ENCODE data around the gene ALDH1B1.

ALDH1B1 gene

DNA sequence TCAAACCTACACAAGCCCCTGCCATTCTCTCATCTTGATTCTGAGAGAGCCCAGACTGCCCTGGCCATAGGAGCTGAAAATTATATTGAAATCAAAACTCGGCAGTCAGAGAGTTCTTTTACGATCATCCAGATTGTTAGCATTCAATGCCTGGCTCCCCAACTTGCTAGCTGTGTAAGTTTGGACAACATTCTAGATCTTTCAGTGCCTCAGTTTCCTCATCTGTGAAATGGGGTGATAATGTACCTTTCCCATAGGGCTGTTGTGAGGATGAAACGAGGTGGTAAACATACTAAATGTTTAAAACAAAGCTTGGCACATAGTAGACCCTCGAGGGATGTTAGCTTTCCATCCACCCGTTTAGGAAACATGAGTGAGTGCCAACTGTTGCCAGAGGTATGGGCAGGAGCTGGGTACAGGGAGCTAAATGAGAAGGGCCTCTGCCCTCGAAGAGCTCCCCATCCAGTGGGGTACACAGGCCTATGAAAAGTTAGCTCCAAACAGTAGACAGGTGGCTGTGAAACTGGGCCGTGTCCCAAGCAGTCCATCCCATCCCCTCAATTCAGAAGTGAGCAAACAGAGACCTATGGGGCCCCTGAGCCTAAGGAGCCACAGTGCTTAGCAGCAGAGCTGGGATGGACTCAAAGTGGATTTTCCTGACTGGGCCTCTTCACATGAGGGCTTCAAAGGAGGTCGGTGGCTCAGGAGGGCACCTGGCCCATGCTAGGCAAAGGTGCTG lies 49.0 kb downstream of the ALDH1B1 start:
- DNase-seq (ENCODE audit: low spot score), result no peak

DNA sequence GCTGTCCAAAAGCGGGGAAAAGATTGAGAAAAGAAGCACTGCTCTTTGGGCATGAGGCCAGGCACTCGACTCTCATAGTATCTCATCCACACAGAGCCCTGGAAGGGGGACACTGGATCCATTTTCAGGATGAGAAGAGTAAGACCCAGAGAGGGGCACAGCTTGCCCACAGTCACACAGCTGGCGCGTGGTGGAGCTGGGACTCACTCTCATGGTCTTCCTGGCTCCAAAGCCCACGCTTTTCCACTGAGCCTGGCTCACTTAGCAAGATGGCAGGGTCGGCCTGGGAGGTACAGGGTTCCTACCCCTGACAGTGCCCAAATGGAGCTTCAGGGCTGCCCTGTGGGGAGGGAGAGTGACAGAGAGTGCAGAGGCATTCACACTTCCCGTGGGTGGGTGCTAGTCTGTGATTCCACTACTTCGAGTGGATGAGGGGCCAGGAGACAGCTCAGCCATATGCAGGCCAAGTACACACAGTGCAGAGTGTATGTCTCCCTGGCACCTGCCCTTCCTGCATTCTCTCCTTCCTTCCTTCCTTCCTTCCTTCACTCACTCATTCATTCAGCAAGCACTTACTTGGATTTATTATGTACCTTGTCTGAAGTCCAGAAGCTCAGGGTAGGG lies 50.1 kb downstream of the ALDH1B1 start:
- DNase-seq (ENCODE audit: low spot score), result no peak

DNA sequence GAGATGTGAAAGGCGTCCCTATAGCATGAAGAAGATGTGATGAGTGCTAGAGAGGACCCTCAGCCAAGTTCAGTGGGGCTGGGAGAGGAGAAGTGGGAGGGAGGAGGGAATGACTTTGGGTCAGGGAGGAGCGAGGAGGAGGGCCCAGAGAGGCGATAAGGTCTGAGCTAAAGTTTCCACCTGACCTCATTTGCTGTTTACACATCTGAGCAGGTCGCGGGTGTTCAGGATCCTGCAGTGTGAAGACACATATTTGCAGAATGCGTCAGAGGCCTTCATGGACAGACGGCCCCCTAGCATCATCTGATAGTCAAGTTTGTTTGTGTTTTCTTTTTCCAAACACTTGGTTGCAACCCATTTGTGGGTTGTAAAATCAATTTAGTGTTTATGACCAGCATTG lies 50.7 kb downstream of the ALDH1B1 start:
- no peak for DNase-seq (ENCODE audit: low spot score)

DNA sequence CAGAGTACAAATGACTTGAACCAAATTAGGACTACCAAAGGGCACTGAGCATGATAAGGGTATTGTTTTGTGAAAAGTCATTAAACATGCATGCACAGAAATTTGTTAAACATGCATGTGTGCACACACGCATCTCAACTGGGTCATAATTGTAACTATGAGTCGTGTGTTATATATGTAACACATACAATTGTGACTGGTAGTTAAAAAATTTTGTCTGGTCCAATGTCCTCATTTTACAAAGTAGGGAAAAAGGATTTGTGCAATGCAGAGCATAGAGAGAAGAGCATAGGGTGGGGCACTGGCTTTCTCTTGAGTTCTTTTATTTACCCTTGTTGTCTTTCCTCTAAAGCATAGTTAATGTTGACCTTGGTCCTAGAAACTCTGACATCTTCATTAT lies 51.1 kb downstream of the ALDH1B1 start:
- DNase-seq (ENCODE audit: low spot score), result no peak

DNA sequence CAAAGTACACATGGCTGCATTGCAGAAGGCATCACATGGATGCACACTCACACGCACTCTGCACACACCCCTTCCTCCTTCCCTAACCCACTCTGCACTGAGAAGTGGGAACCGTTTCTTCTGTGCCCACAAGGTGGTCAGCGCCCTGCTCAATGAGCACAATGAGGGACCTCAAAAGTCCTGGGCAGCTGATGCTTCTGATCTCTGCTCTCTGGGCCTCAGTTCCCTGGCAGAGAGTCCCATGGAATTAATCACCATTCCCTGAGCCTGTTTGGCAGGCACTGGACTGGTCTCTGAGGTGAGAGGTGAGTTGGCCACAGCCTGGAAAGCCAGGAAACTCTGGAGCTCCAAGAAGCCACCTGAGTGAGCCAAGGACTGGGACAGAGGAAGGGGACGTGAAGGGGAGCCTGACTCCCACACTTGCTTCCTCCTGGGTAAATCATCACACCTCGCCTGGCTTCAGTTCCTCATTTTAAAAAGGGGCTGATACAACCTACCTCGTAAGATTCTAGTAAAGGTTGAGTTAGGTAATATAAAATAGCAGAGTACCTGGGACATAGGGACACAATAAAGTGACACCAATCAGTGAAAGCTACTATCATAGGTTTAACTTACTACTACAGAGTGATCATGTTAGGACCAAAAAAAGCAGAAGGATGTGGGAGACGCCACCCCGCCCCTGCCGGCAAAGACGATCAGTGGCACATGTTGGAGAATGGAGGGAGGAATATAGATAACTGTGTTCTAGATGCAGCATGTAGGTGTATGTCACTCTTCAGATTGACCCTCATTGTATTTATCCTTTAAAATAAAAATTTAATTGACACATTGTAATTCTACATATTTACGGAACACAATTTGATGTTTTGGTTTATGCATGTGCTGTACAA lies 52.9 kb downstream of the ALDH1B1 start:
- no peak for DNase-seq (ENCODE audit: low spot score)

DNA sequence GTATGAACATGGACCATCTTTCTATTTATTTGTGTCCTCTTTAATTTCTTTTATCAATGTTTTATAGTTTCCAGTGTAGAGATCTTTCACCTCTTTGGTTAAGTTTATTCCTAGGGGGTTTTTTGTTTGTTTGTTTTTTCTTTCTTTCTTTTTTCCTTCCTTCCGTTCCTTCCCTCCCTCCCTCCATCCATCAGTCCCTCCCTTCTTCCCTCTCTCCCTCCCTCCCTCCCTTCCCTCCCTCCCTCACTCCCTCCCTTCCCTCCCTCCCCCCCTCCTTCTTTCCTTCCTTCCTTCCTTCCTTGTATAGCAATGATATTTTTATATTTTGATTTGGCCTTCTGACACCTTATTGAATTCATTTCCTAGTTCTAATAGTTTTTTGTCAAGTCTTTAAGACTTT lies 55.2 kb downstream of the ALDH1B1 start:
- DNase-seq (ENCODE audit: low spot score), result no peak
